Sigmoid colon (tissue), 7 donors: ENCODE results near the gene CHSY3. TPM values are rescaled to one million over a fixed set of nuclear protein-coding genes. Genes with fewer than 3 reads are reported as not detected.

ENCODE experiments used
- DNase-seq: peaks from one replicate; pipeline ENCODE4 v3.0.0-alpha.2; 2019
- H3K27ac ChIP-seq, 4 donors: fragments of 200-600 bp; sonication (generic); one replicate each; pipeline ENCODE4 v1.5.1; 2016 to 2019; ENCODE audit warnings: mild to moderate bottlenecking in 1 of 4
- H3K27me3 ChIP-seq, 3 donors: fragments of 200-600 bp; sonication (generic); one replicate each; pipeline ENCODE4 v1.5.1; 2019; ENCODE audit warnings: mild to moderate bottlenecking in 1 of 3
- H3K36me3 ChIP-seq, 4 donors: fragments of 200-600 bp; sonication (generic); one replicate each; pipeline ENCODE4 v1.5.1; 2016 to 2019
- H3K4me1 ChIP-seq, 4 donors: fragments of 200-600 bp; sonication (generic); one replicate each; pipeline ENCODE4 v1.5.1; 2017 to 2019
- H3K4me3 ChIP-seq, 4 donors: fragments of 200-600 bp; sonication (generic); one replicate each; pipeline ENCODE4 v1.5.1; 2017 to 2019; ENCODE audit warnings: mild to moderate bottlenecking in 2 of 4, moderate library complexity in 1 of 4
- H3K9me3 ChIP-seq, 4 donors: fragments of 200-600 bp in 3 of 4; sonication (generic) in 3 of 4; one replicate each; pipeline versions ENCODE4 v1.5.1 to v1.6.1; 2013 to 2019
- CTCF ChIP-seq, 4 experiments: fragments of 450-650 bp in 3 of 4; fragments of 200-600 bp in 1 of 4; IDR thresholded peaks; one replicate each; pipeline ENCODE4 v1.5.1; 2016 to 2019; ENCODE audit warnings: antibody characterized with exemption in 4 of 4, mild to moderate bottlenecking in 3 of 4, moderate library complexity in 2 of 4
- EP300 ChIP-seq, 4 donors: sonication (generic); formaldehyde crosslinking; IDR thresholded peaks; one replicate each; pipeline ENCODE4 v1.6.1; 2017; ENCODE audit warnings: antibody characterized with exemption in 4 of 4
- POLR2A ChIP-seq, 2 donors: fragments of 450-650 bp; IDR thresholded peaks; one replicate each; pipeline ENCODE4 v1.6.1; 2016; ENCODE audit warnings: antibody characterized with exemption in 2 of 2, mild to moderate bottlenecking in 2 of 2, moderate library complexity in 2 of 2
- POLR2AphosphoS5 ChIP-seq, 4 donors: sonication (generic); formaldehyde crosslinking; IDR thresholded peaks; one replicate each; pipeline ENCODE4 v1.6.1; 2017; ENCODE audit warnings: antibody characterized with exemption in 4 of 4
- WGBS, 2 donors: extraction: QIAGEN DNeasy Blood & Tissue Kit; methylation state at CpG; one replicate each; pipeline ENCODE4 v1.1.7; 2013; 5-methylcytosine and 5-hydroxymethylcytosine counted together
- intact Hi-C: fragments of 100-400 bp; cut with DNase I; formaldehyde crosslinking; loops from one replicate; pipeline ENCODE4 v1.15.1; 2023
- polyA plus RNA-seq, 3 donors: library from polyadenylated mRNA; stranded (reverse); fragments of 200-250 nt; gene quantifications; one replicate each; pipeline ENCODE4 v1.2.3, GENCODE V29; 2013
- total RNA-seq, 4 donors: library from RNA; depleted of rRNA; stranded (reverse); fragments of >200 nt; gene quantifications; one replicate each; pipeline ENCODE4 v1.1.0, GENCODE V29; 2016
- donor health status: healthy with polysubstance abuse.
- donor health status: Bipolar disorder and iron deficiency.
- donor health status: healthy.

CHSY3 gene
- total and polyA plus RNA-seq, 7 donors: under 0.01 to 3.3 (median 1.2) TPM; not detected in 1

- WGBS, 2 donors: 50 to 73% methylated on average over 2 of the region's 2 CpGs
- intact Hi-C loops: no loop called here
Measured at GRCh38 chr5:130099008-130099407, 194.7 kb downstream of the CHSY3 start.

GRCh38 chr5:130102375-130102774 lies 198.1 kb downstream of the CHSY3 start:
- TF ChIP-seq POLR2A (IDR thresholded peaks at IDR 0.05) (no peak), EP300 (IDR thresholded peaks at IDR 0.05) (no peak), POLR2AphosphoS5 (IDR thresholded peaks at IDR 0.05) (no peak), CTCF (IDR thresholded peaks at IDR 0.05) (no peak)
- Histone ChIP-seq H3K27ac (no peak overlapping the region), H3K4me1 (peaks cover 0 to 36% (median 14%) of the 10 kb centered on the region in 4 donors), H3K4me3 (no peak overlapping the region), H3K9me3 (no peaks in the 10 kb centered on the region), H3K27me3 (no peaks in the 10 kb centered on the region), H3K36me3 (no peaks in the 10 kb centered on the region)
- 65 to 77% methylated on average over 3 of the region's 3 CpGs for WGBS, 2 donors
- DNase-seq: no peak
- intact Hi-C loops: no loop called here

More at GRCh38 chr5:130099008-130099407, 194.7 kb downstream of the CHSY3 start:
- H3K4me3 ChIP-seq: no peak overlapping the region
- no peak for TF ChIP-seq POLR2AphosphoS5 (IDR thresholded peaks at IDR 0.05)
- no peak for TF ChIP-seq CTCF (IDR thresholded peaks at IDR 0.05)
- no peak for TF ChIP-seq POLR2A (IDR thresholded peaks at IDR 0.05)
- no peak for TF ChIP-seq EP300 (IDR thresholded peaks at IDR 0.05)
- H3K27ac ChIP-seq: no peak overlapping the region
- H3K27me3 ChIP-seq: no peaks in the 10 kb centered on the region
- H3K36me3 ChIP-seq: no peaks in the 10 kb centered on the region
- DNase-seq: no peak
- H3K9me3 ChIP-seq: no peaks in the 10 kb centered on the region
- peaks cover 0 to 11% (median 4%) of the 10 kb centered on the region in 4 donors for H3K4me1 ChIP-seq

- no peak overlapping the region for H3K4me3 ChIP-seq
- TF ChIP-seq POLR2A (IDR thresholded peaks at IDR 0.05) (no peak), EP300 (IDR thresholded peaks at IDR 0.05) (no peak), CTCF (IDR thresholded peaks at IDR 0.05) (no peak), POLR2AphosphoS5 (IDR thresholded peaks at IDR 0.05) (no peak)
- H3K9me3 ChIP-seq: no peaks in the 10 kb centered on the region
- H3K4me1 ChIP-seq: peaks cover 0 to 36% (median 14%) of the 10 kb centered on the region in 4 donors
- H3K27ac ChIP-seq: no peak overlapping the region
- H3K27me3 ChIP-seq: no peaks in the 10 kb centered on the region
- no peak for DNase-seq
- WGBS, 2 donors: 85 to 89% methylated on average over 1 of the region's 1 CpG
- no peaks in the 10 kb centered on the region for H3K36me3 ChIP-seq
- intact Hi-C loops: no loop called here
Measured at GRCh38 chr5:130102960-130103359, 198.7 kb downstream of the CHSY3 start.

GRCh38 chr5:130104895-130105688 lies 200.8 kb downstream of the CHSY3 start:
- Histone ChIP-seq H3K27me3 (no peaks in the 10 kb centered on the region), H3K9me3 (no peaks in the 10 kb centered on the region), H3K4me1 (peaks cover 0 to 36% (median 14%) of the 10 kb centered on the region in 4 donors), H3K27ac (no peak overlapping the region), H3K36me3 (no peaks in the 10 kb centered on the region), H3K4me3 (no peak overlapping the region)
- intact Hi-C loops: no loop called here
- TF ChIP-seq POLR2A (IDR thresholded peaks at IDR 0.05) (no peak), EP300 (IDR thresholded peaks at IDR 0.05) (no peak), POLR2AphosphoS5 (IDR thresholded peaks at IDR 0.05) (peak in 2 of 4 donors; percentile 52 to 61), CTCF (IDR thresholded peaks at IDR 0.05) (no peak)
- no peak for DNase-seq
- WGBS, 2 donors: 83 to 95% methylated on average over 1 of the region's 1 CpG
